GM19351 (cell line): ENCODE results near the gene GUCA1C.

ENCODE experiments used
- ATAC-seq: cut with Tn5 transposase; IDR thresholded peaks from one replicate; pipeline ENCODE4 v1.9.1; 2021; ENCODE audit warnings: mild to moderate bottlenecking, moderate library complexity; ENCODE audit not compliant: unreplicated experiment

Gene GUCA1C

GRCh38 chr3:108953700-108954099 lies at the start of gene GUCA1C:
GUCA1C (minus strand) TSS chr3:108953879; CDS start chr3:108953762, 117 bp downstream.
- no peak for ATAC-seq

GRCh38 chr3:108998436-108998835 lies 44.8 kb upstream of the GUCA1C start:
- no peak for ATAC-seq

- no peak for ATAC-seq
Measured at GRCh38 chr3:108985844-108986243, 32.2 kb upstream of the GUCA1C start.

- no peak for ATAC-seq
Measured at GRCh38 chr3:108983051-108983450, 29.4 kb upstream of the GUCA1C start.

GRCh38 chr3:108976058-108976457 lies 22.4 kb upstream of the GUCA1C start:
- no peak for ATAC-seq

GRCh38 chr3:108973019-108973418 lies 19.3 kb upstream of the GUCA1C start:
- no peak for ATAC-seq

- no peak for ATAC-seq
Measured at GRCh38 chr3:108972482-108972881, 18.8 kb upstream of the GUCA1C start.

GRCh38 chr3:108970561-108970960 lies 16.9 kb upstream of the GUCA1C start:
- ATAC-seq: no peak

GRCh38 chr3:108966773-108967172 lies 13.1 kb upstream of the GUCA1C start:
- no peak for ATAC-seq

- no peak for ATAC-seq
Measured at GRCh38 chr3:108959017-108959416, 5.3 kb upstream of the GUCA1C start.

GRCh38 chr3:108953210-108953609 lies 469 bp downstream of the GUCA1C start:
- no peak for ATAC-seq

GRCh38 chr3:108951820-108952501 lies 1.7 kb downstream of the GUCA1C start:
- ATAC-seq: no peak

GRCh38 chr3:108947855-108948254 lies 5.8 kb downstream of the GUCA1C start:
- ATAC-seq: no peak

GRCh38 chr3:108946292-108947285 lies 7.1 kb downstream of the GUCA1C start:
- ATAC-seq: no peak

GRCh38 chr3:108940568-108941263 lies 13.0 kb downstream of the GUCA1C start:
- no peak for ATAC-seq

- no peak for ATAC-seq
Measured at GRCh38 chr3:108940166-108940565, 13.5 kb downstream of the GUCA1C start.

GRCh38 chr3:108936924-108937689 lies 16.6 kb downstream of the GUCA1C start:
- no peak for ATAC-seq

- no peak for ATAC-seq
Measured at GRCh38 chr3:108931035-108931434, 22.6 kb downstream of the GUCA1C start.

GRCh38 chr3:108918866-108919265 lies 34.8 kb downstream of the GUCA1C start:
- ATAC-seq: no peak

- peak; percentile 99 for ATAC-seq
Measured at GRCh38 chr3:108914774-108915641, 38.7 kb downstream of the GUCA1C start.
